ENCODE results near the gene ARHGEF39. TPM values are rescaled to one million over a fixed set of nuclear protein-coding genes. Genes with fewer than 3 reads are reported as not detected.

The ARHGEF39 gene
- total and polyA plus RNA-seq, 9 of the 15 experiments (the other 6 are each of a cell fraction or from before 2014, with no cell fraction given), result 2.8 to 21.7 (median 12.9) TPM

GRCh38 chr9:35705836-35706430, 40.9 kb upstream of the ARHGEF39 start:
- Histone ChIP-seq H3K36me3 (ENCODE audit: control insufficient read depth, insufficient read depth, low read length) (peaks cover 92% of the 10 kb centered on the region), H3K27me3 (ENCODE audit: control insufficient read depth in 2 of 2, insufficient read depth in 2 of 2, low read length in 2 of 2) (no peaks in the 10 kb centered on the region), H2AFZ (ENCODE audit: low read depth, low read length) (no peak overlapping the region), H3K4me1 (replicated peaks in 1 of 2; ENCODE audit: control insufficient read depth in 2 of 2, insufficient read depth in 2 of 2, low read length in 2 of 2) (no peaks in the 10 kb centered on the region), H3K9ac (ENCODE audit: insufficient read depth in 1 of 2, low read depth in 2 of 2, low read length in 2 of 2) (no peak overlapping the region), H3K9me1 (ENCODE audit: control insufficient read depth, insufficient read depth, low read length) (peaks cover 3% of the 10 kb centered on the region), H3K27ac (ENCODE audit: extremely low read depth, low read depth, low read length) (no peak overlapping the region), H4K20me1 (replicated peaks; ENCODE audit: control insufficient read depth, insufficient read depth, low read length) (no peaks in the 10 kb centered on the region), H3K9me3 (replicated peaks; ENCODE audit: control insufficient read depth, insufficient read depth, low read depth, low read length) (no peaks in the 10 kb centered on the region), H3K79me2 (ENCODE audit: control insufficient read depth, insufficient read depth, low read length) (no peaks in the 10 kb centered on the region), H3K4me2 (ENCODE audit: insufficient read depth, low read length) (no peak overlapping the region), H3K4me3 (no peak overlapping the region)
- intact Hi-C loops (cut with micrococcal nuclease) (no loop called here), in situ Hi-C loops (cut with MboI) (no loop called here)
- FAIRE-seq, result no peak
- ATAC-seq, result no peak
- no peak for DNase-seq (ENCODE audit: extremely low read depth in 1 of 4, low spot score in 3 of 4)
- WGBS (ENCODE audit: insufficient coverage, low coverage, missing lambda C conversion rate), result 92% methylated on average over 6 of the region's 7 CpGs
- CTCF ChIA-PET (ENCODE audit: low intra/inter-chr PET ratio), result no interaction called here
- TSS peak; percentile 51 for BruUV-seq (replicated peaks)
- TF ChIP-seq FOS (IDR thresholded peaks at IDR 0.05; ENCODE audit: extremely low read depth, insufficient read length), result no peak
- TF ChIP-seq, protein P1, sequence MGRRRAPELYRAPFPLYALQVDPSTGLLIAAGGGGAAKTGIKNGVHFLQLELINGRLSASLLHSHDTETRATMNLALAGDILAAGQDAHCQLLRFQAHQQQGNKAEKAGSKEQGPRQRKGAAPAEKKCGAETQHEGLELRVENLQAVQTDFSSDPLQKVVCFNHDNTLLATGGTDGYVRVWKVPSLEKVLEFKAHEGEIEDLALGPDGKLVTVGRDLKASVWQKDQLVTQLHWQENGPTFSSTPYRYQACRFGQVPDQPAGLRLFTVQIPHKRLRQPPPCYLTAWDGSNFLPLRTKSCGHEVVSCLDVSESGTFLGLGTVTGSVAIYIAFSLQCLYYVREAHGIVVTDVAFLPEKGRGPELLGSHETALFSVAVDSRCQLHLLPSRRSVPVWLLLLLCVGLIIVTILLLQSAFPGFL (CRISPR knock-in tag; IDR thresholded peaks at IDR 0.05), result no peak
- TF ChIP-seq, protein P2, sequence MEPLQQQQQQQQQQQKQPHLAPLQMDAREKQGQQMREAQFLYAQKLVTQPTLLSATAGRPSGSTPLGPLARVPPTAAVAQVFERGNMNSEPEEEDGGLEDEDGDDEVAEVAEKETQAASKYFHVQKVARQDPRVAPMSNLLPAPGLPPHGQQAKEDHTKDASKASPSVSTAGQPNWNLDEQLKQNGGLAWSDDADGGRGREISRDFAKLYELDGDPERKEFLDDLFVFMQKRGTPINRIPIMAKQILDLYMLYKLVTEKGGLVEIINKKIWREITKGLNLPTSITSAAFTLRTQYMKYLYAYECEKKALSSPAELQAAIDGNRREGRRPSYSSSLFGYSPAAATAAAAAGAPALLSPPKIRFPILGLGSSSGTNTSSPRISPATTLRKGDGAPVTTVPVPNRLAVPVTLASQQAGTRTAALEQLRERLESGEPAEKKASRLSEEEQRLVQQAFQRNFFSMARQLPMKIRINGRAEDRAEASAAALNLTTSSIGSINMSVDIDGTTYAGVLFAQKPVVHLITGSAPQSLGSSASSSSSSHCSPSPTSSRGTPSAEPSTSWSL (CRISPR knock-in tag; IDR thresholded peaks at IDR 0.05; ENCODE audit: borderline replicate concordance), result no peak
- TF ChIP-seq HNRNPL (IDR thresholded peaks at IDR 0.05; ENCODE audit: low read depth, low read length), result no peak
- TF ChIP-seq NFXL1 (CRISPR knock-in tag; IDR thresholded peaks at IDR 0.05), result no peak
- no peak for TF ChIP-seq IRF2 (CRISPR knock-in tag; IDR thresholded peaks at IDR 0.05)
- TF ChIP-seq ZKSCAN3 (CRISPR knock-in tag; IDR thresholded peaks at IDR 0.05), result no peak
- POLR2A ChIA-PET, result interaction anchor here (0.6 to 1.7 kb wide), 9 partner anchors 8 to 30 kb away, joined by 3 to 6 read pairs (median 3); partner anchors contain the start of gene TPM2
